CD14-positive monocyte (primary cell): ENCODE data around the gene SNCB. TPM values are rescaled to one million over a fixed set of nuclear protein-coding genes. Genes with fewer than 3 reads are reported as not detected.
A peak's percentile ranks its signal among the peaks of the same experiment; 100 is the strongest.

ENCODE experiments used
- DNase-seq, 3 donors: peaks; one replicate each; pipeline ENCODE4 v3.0.0-alpha.2; 2011 to 2022
- H2AFZ ChIP-seq: 2 replicates; pipeline ENCODE4 v1.6.0; 2012; ENCODE audit warnings: mild to moderate bottlenecking, low read depth, low read length, inconsistent platforms; ENCODE audit not compliant: insufficient read depth, poor library complexity, severe bottlenecking
- H3K27ac ChIP-seq, 2 donors: 1 replicate in 1 of 2; 2 replicates in 1 of 2; pipeline ENCODE4 v1.5.1; 2012 to 2013; ENCODE audit warnings: low read length in 2 of 2, control low read depth in 1 of 2, inconsistent platforms in 1 of 2, low read depth in 1 of 2, mild to moderate bottlenecking in 1 of 2
- H3K27me3 ChIP-seq, 2 donors: one replicate each; pipeline versions ENCODE4 v1.6.0 to v1.6.1; 2011 to 2013; ENCODE audit warnings: low read length in 2 of 2; ENCODE audit not compliant: control insufficient read depth in 2 of 2, insufficient read depth in 2 of 2
- H3K36me3 ChIP-seq, 2 donors: replicated peaks in 1 of 2; 1 replicate in 1 of 2; 2 replicates in 1 of 2; pipeline versions ENCODE4 v1.5.1 to v1.6.1; 2012 to 2013; ENCODE audit warnings: low read length in 2 of 2, control low read depth in 1 of 2, inconsistent platforms in 1 of 2, mild to moderate bottlenecking in 1 of 2; ENCODE audit not compliant: insufficient read depth in 2 of 2, control insufficient read depth in 1 of 2
- H3K4me1 ChIP-seq, 2 donors: 1 replicate in 1 of 2; 2 replicates in 1 of 2; pipeline versions ENCODE4 v1.5.1 to v1.6.1; 2012 to 2013; ENCODE audit warnings: low read length in 2 of 2, control low read depth in 1 of 2, inconsistent platforms in 1 of 2, mild to moderate bottlenecking in 1 of 2, moderate library complexity in 1 of 2; ENCODE audit not compliant: insufficient read depth in 2 of 2, control insufficient read depth in 1 of 2
- H3K4me2 ChIP-seq: replicated peaks from 2 replicates; pipeline ENCODE3; 2012; ENCODE audit warnings: low read length, moderate library complexity, mild to moderate bottlenecking; ENCODE audit not compliant: poor library complexity, severe bottlenecking; ENCODE audit errors: extremely low read depth
- H3K4me3 ChIP-seq, 3 experiments: fragments of 200-600 bp in 1 of 3; sonication (generic) in 1 of 3; replicated peaks in 1 of 3; 1 replicate in 2 of 3; 2 replicates in 1 of 3; pipeline ENCODE4 v1.5.1; 2011 to 2013; ENCODE audit warnings: low read length in 3 of 3, mild to moderate bottlenecking in 3 of 3, control low read depth in 2 of 3, low read depth in 2 of 3, inconsistent platforms in 1 of 3, moderate library complexity in 1 of 3
- H3K79me2 ChIP-seq: 2 replicates; pipeline ENCODE4 v1.6.0; 2012; ENCODE audit warnings: mild to moderate bottlenecking, control low read depth, inconsistent platforms, low read length, moderate library complexity; ENCODE audit not compliant: insufficient read depth
- H3K9ac ChIP-seq: 2 replicates; pipeline ENCODE4 v1.6.0; 2017; ENCODE audit warnings: low read length, mild to moderate bottlenecking; ENCODE audit not compliant: insufficient read depth, poor library complexity, severe bottlenecking
- H3K9me3 ChIP-seq, 2 donors: replicated peaks in 1 of 2; 1 replicate in 1 of 2; 2 replicates in 1 of 2; pipeline versions ENCODE4 v1.5.1 to v1.6.1; 2012 to 2013; ENCODE audit warnings: low read length in 2 of 2, control low read depth in 1 of 2; ENCODE audit not compliant: control insufficient read depth in 1 of 2, insufficient read depth in 1 of 2
- H4K20me1 ChIP-seq: 2 replicates; pipeline ENCODE4 v1.6.0; 2012; ENCODE audit warnings: mild to moderate bottlenecking, low read length, control low read depth, moderate library complexity; ENCODE audit not compliant: insufficient read depth
- H3K27ac Mint-ChIP-seq, 7 donors: one replicate each; pipeline ENCODE4 v1.8.0; 2020; ENCODE audit warnings: mild to moderate bottlenecking in 7 of 7, mixed read lengths in 7 of 7, moderate library complexity in 6 of 7, inconsistent platforms in 2 of 7
- H3K27me3 Mint-ChIP-seq, 3 donors: one replicate each; pipeline ENCODE4 v1.8.0; 2021 to 2022; ENCODE audit warnings: low read depth in 3 of 3, mild to moderate bottlenecking in 3 of 3, mixed read lengths in 3 of 3, moderate library complexity in 3 of 3, inconsistent platforms in 1 of 3
- H3K36me3 Mint-ChIP-seq, 2 donors: one replicate each; pipeline ENCODE4 v1.8.0; 2020; ENCODE audit warnings: mixed read lengths in 2 of 2, inconsistent platforms in 1 of 2, mild to moderate bottlenecking in 1 of 2
- H3K4me1 Mint-ChIP-seq: one replicate; pipeline ENCODE4 v1.8.0; 2020; ENCODE audit warnings: mild to moderate bottlenecking, mixed read lengths
- H3K4me3 Mint-ChIP-seq, 2 donors: one replicate each; pipeline ENCODE4 v1.8.0; 2020; ENCODE audit warnings: mild to moderate bottlenecking in 2 of 2, mixed read lengths in 2 of 2, moderate library complexity in 1 of 2
- H3K9me3 Mint-ChIP-seq, 7 donors: one replicate each; pipeline ENCODE4 v1.8.0; 2020 to 2022; ENCODE audit warnings: mixed read lengths in 7 of 7, mild to moderate bottlenecking in 6 of 7, moderate library complexity in 6 of 7, inconsistent platforms in 2 of 7
- WGBS: methylation state at CpG from one replicate; pipeline ENCODE4 v1.1.5; 2013; ENCODE audit warnings: missing lambda C conversion rate; ENCODE audit not compliant: insufficient coverage; 5-methylcytosine and 5-hydroxymethylcytosine counted together
- intact Hi-C, 2 donors: fragments of 100-400 bp; cut with micrococcal nuclease; formaldehyde crosslinking; loops; one replicate each; pipeline versions ENCODE4 v1.15.0 to v1.15.1; 2023
- polyA plus RNA-seq, 3 donors: library from polyadenylated mRNA; depleted of rRNA in 1 of 3; unstranded in 2 of 3; stranded (reverse) in 1 of 3; fragments of 300-500 nt in 2 of 3; fragments of >200 nt in 1 of 3; fragmentation: Illumina TruSeq in 2 of 3; gene quantifications; 1 replicate in 2 of 3; 2 replicates in 1 of 3; pipeline ENCODE4 v1.2.3, GENCODE V29; 2012 to 2021
- TF ChIP-seq, protein P1 (sequence below): fragments of 200-600 bp; IDR thresholded peaks from one replicate; pipeline ENCODE4 v1.8.0; 2022; ENCODE audit warnings: antibody characterized with exemption, mild to moderate bottlenecking

The SNCB gene
- polyA plus RNA-seq, 3 donors: not detected

DNA sequence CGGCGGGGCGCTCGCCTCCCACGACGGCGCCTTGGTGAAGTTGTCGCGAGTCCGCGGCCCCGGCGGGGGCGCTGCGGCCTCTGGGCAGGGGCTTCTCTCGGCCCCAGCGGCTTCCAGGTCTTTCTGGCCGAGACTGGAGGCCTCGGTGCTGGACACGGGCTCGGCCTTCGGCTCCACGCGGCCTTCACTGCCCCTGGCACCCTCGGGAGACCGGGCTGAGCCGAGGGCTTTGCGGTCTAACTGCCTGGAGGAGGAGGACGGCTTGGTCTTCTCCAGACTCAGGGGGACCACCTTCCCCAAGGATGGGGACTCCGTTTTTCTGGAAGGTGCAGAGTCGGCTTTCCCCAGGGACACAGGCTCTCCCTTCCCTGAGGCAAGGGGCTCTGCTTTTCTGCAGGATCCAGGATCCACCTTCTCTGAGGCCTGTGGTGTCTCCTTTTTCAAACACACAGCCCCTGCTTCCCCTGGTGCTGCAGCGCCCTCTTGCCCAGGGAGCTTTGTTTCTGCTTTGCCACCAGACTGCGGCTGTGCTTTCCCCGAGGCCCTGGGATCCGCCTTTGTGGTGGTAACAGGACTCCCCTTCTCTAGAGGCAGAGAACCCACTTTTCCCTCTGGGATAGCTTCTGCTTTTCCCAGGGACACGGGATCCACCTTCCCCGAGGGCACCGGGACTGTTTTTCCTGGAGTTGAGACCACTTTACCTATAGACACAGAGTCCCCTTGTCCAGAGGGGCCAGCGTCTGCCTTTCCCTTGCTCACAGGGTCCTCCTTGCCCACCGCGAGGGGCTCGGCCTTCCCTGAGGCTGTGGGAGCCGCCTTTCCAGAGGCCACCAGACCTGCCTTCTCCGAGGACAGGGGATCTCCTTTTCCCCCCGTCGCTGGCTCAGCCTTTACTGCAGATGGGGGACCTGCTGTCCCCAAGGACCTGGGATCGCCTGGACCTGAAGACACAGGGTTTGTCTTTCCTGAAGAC is 32.6 kb downstream of the SNCB start:
- peak overlapping the region in 1 of 2 donors; percentile 69 for H3K4me3 Mint-ChIP-seq
- H3K27ac ChIP-seq: no peak overlapping the region
- H4K20me1 ChIP-seq: no peaks in the 10 kb centered on the region
- H3K27me3 ChIP-seq: peaks cover 0 to 32% of the 10 kb centered on the region in 2 donors
- peaks cover 7% of the 10 kb centered on the region for H3K4me1 Mint-ChIP-seq
- peaks cover 0 to 4% (median 2%) of the 10 kb centered on the region in 7 donors for H3K9me3 Mint-ChIP-seq
- DNase-seq: no peak
- H3K9me3 ChIP-seq: peaks cover 0 to under 1% of the 10 kb centered on the region in 2 donors
- H3K27ac Mint-ChIP-seq: no peak overlapping the region
- WGBS: 52% methylated on average over 40 of the region's 47 CpGs
- peaks cover 2 to 12% of the 10 kb centered on the region in 2 donors for H3K4me1 ChIP-seq
- H3K27me3 Mint-ChIP-seq: peaks cover 32 to 52% (median 37%) of the 10 kb centered on the region in 3 donors
- TF ChIP-seq, protein P1, sequence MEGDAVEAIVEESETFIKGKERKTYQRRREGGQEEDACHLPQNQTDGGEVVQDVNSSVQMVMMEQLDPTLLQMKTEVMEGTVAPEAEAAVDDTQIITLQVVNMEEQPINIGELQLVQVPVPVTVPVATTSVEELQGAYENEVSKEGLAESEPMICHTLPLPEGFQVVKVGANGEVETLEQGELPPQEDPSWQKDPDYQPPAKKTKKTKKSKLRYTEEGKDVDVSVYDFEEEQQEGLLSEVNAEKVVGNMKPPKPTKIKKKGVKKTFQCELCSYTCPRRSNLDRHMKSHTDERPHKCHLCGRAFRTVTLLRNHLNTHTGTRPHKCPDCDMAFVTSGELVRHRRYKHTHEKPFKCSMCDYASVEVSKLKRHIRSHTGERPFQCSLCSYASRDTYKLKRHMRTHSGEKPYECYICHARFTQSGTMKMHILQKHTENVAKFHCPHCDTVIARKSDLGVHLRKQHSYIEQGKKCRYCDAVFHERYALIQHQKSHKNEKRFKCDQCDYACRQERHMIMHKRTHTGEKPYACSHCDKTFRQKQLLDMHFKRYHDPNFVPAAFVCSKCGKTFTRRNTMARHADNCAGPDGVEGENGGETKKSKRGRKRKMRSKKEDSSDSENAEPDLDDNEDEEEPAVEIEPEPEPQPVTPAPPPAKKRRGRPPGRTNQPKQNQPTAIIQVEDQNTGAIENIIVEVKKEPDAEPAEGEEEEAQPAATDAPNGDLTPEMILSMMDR: peak; percentile 4
- H3K4me2 ChIP-seq: peak overlapping the region; percentile 57
- H3K9ac ChIP-seq: no peak overlapping the region
- H3K36me3 Mint-ChIP-seq: no peaks in the 10 kb centered on the region
- H3K79me2 ChIP-seq: no peaks in the 10 kb centered on the region
- intact Hi-C loops: no loop called here
- H3K4me3 ChIP-seq: no peak overlapping the region
- H3K36me3 ChIP-seq: no peaks in the 10 kb centered on the region
- H2AFZ ChIP-seq: no peak overlapping the region

DNA sequence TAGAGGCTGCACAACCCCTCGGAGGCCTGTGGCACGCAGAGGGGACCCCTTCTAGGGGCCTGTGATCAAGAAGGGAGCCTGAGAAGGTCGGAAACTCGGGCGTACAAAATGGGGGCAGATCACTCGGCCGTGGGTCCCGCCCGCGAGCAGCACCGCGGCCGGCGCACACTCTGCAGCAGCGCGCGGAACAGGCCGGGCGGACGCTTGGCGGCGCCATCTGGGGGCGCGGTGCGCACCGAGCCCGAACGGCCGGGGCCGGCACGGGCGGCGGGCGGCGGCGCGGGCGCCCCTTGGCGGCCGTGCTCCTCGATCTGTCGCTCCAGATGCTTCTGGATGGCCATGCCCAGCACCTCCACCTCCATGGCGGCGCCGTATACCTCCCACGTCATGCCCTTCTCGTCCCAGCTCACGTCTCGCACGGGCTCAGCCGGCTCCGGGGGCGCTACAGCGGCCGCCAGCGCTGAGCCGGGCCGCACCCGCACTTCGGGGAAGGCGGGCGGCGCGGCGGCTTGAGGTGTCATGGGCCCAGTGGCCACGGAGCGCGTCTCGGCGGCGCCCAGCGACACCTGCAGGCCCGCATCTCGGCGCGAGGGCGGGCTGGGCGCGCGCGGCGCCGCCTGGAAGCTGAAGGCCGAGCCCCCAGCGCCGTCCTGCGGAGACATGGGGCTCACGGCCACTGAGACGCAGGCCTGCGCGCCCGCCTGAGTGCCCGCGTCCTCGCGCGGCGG is 33.5 kb downstream of the SNCB start:
- TF ChIP-seq, protein P1: peak; percentile 34
- Histone ChIP-seq H3K4me3 (no peak overlapping the region), H3K4me1 (peaks cover 2 to 12% of the 10 kb centered on the region in 2 donors), H3K36me3 (no peaks in the 10 kb centered on the region), H3K79me2 (no peaks in the 10 kb centered on the region), H3K9me3 (peaks cover 4 to 7% of the 10 kb centered on the region in 2 donors), H3K9ac (no peak overlapping the region), H2AFZ (no peak overlapping the region), H3K4me2 (peak overlapping the region; percentile 57), H3K27me3 (peaks cover 0 to 30% of the 10 kb centered on the region in 2 donors), H3K27ac (no peak overlapping the region), H4K20me1 (no peaks in the 10 kb centered on the region)
- Mint-ChIP-seq H3K9me3 (peaks cover 0 to 4% (median 2%) of the 10 kb centered on the region in 7 donors), H3K4me3 (peak overlapping the region; percentile 62 to 90), H3K36me3 (no peaks in the 10 kb centered on the region), H3K27me3 (peaks cover 30 to 50% (median 34%) of the 10 kb centered on the region in 3 donors), H3K4me1 (peaks cover 7% of the 10 kb centered on the region), H3K27ac (no peak overlapping the region)
- DNase-seq: peak in 2 of 3 donors; percentile 14 to 25
- intact Hi-C loops: no loop called here
- under 1% methylated on average over 98 of the region's 98 CpGs for WGBS
